OCI-LY3 (cell line): Measurements from ENCODE around the gene RAPGEF5.

ENCODE experiments used
- CTCF ChIP-seq: fragments of 200-600, 300-600 bp; sonication (generic); IDR thresholded peaks from 2 replicates; pipeline ENCODE4 v1.5.1; 2014; ENCODE audit warnings: antibody characterized with exemption, low read length, low read depth
- EZH2phosphoT487 ChIP-seq: fragments of 200-600 bp; shearing (Covaris generic); IDR thresholded peaks from 2 replicates; pipeline ENCODE4 v1.6.1; 2018; ENCODE audit warnings: antibody characterized with exemption, mixed run types, low read depth

- TF ChIP-seq CTCF: no peak
- no peak for TF ChIP-seq EZH2phosphoT487
Measured at GRCh38 chr7:22197376-22197775, 159.6 kb downstream of the RAPGEF5 start.
